HG03432 (cell line): ENCODE data around the gene SPEM1.

Experiments
- ATAC-seq: cut with Tn5 transposase; IDR thresholded peaks from one replicate; pipeline ENCODE4 v1.9.1; 2021; ENCODE audit warnings: mild to moderate bottlenecking, moderate library complexity; ENCODE audit not compliant: unreplicated experiment

Gene SPEM1

DNA sequence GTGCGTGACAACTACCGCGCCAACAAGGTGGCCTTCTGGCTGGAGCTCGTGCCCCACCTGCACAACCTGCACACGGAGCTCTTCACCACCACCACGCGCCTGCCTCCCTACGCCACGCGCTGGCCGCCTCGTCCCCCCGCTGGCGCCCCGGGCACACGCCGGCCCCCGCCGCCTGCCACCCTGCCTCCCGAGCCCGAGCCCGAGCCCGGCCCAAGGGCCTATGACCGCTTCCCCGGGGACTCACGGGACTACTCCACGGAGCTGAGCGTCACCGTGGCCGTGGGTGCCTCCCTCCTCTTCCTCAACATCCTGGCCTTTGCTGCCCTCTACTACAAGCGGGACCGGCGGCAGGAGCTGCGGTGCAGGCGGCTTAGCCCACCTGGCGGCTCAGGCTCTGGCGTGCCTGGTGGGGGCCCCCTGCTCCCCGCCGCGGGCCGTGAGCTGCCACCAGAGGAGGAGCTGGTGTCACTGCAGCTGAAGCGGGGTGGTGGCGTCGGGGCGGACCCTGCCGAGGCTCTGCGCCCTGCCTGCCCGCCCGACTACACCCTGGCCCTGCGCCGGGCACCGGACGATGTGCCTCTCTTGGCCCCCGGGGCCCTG is 3.0 kb upstream of the SPEM1 start:
- ATAC-seq: no peak

DNA sequence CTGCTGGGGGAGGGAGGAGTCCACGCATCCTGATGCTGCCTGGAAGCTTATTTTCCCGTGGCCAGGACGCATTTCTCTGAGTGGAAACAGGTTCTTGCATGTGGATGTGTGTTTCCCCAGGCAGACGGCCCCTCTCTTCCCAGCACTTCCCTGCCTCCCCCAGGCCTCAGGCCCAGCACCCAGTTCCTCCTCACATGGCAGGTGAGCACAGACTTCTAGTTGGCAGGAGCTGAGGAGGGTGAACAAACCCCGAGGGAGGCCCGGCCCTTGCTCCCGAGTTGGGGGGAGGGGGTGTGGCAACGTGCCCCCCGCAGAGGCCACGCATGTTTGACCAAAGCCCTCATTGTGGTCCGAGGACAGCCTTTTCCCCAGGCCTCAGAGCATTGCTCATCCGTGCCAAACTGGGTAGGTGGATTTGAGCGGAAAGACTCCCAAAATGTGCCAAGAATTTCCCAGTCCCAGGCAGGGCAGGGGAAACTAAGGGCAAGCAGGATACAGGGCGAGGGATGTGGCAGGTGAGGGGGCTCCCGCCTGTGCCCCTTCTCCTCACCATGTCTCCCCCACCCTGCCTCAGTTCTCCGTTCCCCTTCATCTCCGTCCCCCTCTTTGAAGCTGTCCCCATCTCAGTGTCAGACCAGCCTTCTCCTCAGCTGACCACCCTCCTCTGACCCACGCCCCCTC is 1.5 kb upstream of the SPEM1 start:
- ATAC-seq: no peak

DNA sequence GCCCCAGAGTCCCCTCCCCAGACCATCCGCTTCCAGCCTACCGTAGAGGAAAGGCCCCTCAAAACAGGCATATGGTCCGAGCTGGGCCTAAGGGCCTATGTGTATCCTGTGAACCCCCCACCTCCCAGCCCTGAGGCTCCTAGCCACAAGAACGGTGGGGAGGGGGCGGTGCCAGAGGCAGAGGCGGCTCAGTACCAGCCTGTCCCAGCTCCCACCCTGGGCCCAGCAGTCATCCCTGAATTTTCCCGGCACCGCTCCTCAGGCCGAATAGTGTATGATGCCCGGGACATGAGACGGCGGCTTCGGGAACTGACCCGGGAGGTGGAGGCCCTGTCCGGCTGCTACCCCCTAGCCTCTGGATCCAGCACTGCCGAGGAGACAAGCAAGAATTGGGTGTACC is 1.1 kb downstream of the SPEM1 start:
- ATAC-seq: no peak

DNA sequence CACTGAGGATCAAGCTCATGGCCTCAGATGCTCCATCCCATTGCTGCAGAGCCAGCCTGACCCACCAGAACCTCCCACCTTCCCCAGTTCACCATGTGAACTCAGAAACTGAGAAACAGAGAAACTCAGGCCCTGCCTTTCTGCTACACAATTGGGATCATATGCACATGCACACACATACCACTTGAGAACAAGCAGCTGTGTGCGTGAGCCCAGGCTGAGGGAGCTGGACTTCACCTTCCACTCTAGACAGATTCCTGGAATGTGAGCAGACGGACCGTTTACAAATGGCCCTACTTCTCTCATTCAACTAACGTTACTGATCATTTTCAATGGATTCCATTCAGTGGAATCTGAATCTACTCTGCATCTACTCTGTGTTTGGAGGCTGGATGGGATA is 3.6 kb downstream of the SPEM1 start:
- no peak for ATAC-seq

DNA sequence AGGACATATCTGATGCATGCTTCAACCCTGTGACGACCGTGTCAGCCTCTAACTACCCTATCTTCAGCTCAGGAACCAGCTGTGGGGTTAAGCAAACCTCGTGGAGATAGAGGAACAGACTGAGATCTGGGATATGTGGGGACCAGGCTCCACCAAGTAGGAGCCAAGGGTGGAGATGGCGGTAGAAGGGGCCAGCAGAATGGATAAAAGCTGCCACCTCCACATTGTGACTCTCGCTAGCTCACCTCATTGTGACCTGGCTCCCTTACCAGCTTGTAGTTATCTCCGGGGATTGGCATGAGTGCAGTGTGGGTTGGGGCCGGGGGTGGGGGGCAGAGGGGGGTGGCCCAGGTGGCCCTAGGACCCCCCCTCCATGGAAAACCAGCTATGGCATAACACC is 5.2 kb downstream of the SPEM1 start, which contains the start of gene SPEM2:
Gene SPEM2, plus strand, starts transcription at position 301 of the 400 bp plus-strand sequence. Its CDS starts 73 bp downstream, at position 374.
- no peak for ATAC-seq

DNA sequence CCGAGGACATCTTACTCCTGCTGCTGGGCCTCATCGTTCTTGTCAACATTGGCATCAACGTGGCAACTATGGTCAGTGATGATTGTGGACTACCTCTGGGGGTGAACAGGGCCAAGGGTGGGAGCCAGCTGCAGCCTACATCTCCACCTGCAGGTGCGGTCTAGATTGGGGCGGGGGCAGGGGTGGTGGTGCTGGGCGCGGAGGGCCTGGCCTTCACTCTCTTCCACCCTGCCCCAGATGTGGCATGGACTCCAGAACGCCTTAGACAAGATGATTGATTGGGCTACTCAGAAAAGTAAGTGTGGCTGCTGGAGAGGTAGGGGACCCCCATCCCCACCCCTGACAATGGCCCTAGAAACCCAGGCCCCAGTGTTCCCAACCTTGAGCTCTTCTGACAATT is 5.6 kb downstream of the SPEM1 start:
- no peak for ATAC-seq

DNA sequence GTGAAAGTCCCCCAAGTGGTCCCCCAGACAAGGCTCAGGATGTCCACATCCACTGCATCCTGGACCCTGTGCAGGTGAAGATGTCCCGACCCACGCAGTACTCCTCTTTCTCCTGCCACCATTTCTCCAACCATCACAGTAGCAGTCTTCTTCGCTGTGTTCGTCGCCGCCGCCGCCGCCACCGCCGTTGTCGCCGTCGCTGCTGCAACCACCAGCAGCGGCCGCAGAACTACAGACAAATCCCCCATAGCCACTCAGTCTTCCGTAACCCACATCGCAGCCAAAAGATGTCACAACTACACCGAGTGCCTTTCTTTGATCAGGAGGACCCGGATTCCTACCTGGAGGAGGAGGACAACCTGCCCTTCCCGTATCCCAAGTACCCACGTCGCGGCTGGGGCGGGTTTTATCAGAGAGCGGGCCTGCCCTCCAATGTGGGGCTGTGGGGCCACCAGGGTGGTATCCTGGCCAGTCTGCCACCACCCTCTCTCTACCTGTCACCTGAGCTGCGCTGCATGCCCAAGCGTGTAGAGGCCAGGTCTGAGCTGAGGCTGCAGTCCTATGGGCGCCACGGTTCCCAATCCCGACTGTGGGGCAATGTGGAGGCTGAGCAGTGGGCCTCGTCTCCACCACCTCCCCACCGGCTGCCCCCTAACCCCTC is 6.2 kb downstream of the SPEM1 start:
- no peak for ATAC-seq

DNA sequence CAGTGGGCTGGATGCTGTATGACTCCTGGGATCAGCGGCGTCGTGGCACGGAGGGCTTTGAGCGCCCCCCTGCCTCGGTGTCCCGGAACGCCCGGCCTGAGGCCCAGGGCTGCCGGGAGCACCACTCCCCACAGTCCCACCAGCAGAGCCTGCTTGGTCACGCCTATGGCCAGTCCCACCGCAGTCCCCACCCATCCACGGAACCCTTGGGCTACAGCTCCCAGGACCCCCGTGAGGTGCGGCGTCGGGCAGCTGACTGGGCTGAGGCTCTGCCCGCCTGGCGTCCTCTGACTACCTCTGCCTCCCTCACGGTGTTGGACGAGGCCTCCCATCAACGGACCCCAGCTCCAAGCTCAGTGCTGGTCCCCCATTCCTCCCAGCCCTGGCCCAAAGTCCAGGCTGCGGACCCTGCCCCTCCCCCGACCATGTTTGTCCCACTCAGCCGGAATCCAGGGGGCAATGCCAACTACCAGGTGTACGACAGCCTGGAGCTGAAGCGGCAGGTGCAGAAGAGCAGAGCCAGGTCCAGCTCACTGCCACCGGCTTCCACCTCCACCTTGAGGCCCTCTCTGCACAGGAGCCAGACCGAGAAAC is 6.9 kb downstream of the SPEM1 start:
- ATAC-seq: no peak

DNA sequence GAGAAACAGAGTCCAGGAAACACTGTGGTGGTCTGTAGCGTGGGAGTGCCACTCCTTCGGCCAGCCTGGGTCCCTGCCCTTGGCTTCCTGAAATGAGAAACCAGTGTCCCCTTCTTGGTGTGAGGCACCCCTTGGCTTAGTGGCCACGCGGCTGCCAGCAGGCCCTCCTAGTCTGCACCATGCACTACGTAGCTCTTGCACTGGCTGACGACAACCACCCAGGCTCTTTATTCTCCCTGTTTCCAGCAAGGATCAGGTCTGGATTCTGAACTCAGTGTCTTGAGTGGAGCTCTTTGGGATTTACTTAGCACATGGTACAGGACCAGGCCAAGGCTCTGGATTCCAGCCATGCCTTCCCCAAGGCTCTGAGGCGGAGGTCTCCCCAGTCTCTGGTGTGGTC is 7.4 kb downstream of the SPEM1 start:
- ATAC-seq: no peak

DNA sequence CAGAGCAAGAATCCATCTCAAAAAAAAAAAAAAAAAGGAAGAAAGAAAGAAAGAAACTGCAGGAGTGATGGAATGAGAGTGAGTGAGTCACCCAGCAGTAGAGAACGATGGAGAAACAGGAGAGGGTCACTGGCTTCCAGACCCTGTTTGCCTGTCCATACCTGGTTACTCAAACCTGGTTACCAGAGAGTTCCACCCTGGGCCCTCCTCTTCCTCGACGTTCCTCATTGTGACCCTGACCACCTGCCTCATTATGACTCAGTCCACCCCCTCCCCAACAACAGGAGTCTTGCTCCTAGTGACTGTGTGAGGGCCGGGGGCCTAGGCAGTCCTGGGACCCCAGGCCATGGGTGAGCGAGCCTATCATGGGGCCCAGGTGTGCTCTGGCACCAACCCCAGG is 8.4 kb downstream of the SPEM1 start, which contains the start of gene SPEM3:
Gene SPEM3, plus strand, starts transcription at position 301 of the 400 bp plus-strand sequence. Its CDS starts 46 bp downstream, at position 347.
- ATAC-seq: no peak

DNA sequence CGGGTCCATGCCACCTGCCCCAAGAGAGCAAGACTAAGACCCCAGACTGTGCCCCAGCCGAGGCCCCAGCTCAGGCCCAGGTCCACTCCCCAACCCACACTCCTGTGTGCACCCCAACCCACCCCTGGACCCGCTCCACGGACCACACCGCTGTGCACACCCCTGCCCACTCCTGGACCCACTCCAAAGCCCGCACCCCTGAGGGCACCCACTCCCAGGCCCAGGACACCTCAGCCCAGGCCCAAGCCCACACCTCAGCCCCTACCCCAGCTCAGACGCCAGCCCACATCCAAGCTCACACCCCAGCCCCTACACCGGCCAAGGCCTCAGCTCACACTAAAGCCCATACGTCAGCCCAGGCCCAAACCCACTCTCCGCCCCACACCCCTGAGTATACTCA is 9.6 kb downstream of the SPEM1 start:
- ATAC-seq: no peak

DNA sequence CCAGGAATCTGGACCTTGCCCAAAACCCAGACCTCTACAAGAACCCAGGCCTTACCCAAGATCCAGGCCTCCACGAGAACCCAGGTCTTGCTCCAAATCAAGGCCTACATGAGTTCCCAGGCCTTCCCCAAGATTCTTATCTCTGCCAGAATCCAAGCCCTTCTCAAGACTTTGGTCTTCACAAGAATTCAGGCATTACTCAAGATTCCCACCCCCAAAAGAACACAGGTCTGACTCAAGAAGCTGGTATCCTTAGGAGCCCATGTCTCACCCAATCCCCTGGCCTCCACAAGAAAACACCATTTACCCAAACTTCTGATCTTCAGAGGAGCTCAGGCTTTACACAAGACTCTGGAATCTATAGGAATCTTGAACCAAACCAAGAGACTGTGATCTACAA is 11.1 kb downstream of the SPEM1 start:
- ATAC-seq: no peak

DNA sequence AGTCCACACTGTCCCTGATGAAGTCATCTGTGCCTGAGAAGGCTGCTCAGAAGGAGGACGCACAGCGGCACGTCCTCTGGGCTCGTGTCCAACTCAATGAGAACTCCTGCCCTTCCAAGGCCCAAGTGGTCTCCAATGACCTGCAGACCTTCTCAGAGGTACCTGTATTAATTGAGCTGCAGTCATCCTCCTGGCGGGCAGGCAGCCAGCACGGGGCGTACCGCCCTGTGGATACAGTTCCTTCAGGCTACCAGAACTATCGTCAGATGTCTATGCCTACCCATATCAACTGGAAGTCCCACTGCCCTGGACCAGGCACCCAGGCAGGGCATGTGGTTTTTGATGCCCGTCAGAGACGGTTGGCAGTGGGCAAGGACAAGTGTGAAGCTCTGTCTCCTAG is 12.2 kb downstream of the SPEM1 start:
- ATAC-seq: no peak

DNA sequence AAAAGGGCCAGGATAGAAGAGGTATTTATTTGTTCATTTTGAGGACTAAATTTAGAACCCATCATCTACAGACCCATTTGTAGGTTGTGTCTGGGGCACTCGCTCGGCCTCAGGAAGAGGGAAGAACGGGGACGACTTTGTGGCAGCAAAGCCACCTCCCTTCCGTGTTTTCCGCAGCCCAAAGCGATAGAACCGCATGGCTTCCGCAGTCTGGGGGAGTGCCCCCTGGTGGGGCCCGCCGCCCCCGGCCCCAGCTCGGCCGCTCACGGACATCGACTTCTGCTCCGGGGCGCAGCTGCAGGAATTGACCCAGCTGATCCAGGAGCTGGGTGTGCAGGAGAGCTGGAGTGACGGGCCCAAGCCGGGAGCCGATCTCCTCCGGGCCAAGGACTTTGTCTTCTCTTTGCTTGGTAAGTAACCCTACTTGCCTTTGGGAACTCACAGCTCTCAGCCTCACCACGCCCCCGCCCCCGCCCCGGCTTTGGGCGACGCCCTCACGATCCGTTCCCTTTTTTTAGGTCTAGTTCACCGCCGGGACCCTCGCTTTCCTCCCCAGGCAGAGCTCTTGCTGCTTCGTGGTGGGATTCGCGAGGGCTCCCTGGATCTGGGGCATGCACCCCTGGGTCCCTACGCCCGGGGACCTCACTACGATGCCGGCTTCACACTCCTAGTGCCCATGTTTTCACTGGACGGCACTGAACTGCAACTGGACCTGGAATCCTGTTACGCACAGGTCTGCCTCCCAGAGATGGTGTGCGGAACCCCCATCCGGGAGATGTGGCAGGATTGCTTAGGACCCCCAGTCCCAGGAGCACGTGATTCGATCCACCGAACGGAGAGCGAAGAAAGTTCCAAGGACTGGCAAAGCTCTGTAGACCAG is 15.8 kb downstream of the SPEM1 start:
- peak; percentile 23 for ATAC-seq

DNA sequence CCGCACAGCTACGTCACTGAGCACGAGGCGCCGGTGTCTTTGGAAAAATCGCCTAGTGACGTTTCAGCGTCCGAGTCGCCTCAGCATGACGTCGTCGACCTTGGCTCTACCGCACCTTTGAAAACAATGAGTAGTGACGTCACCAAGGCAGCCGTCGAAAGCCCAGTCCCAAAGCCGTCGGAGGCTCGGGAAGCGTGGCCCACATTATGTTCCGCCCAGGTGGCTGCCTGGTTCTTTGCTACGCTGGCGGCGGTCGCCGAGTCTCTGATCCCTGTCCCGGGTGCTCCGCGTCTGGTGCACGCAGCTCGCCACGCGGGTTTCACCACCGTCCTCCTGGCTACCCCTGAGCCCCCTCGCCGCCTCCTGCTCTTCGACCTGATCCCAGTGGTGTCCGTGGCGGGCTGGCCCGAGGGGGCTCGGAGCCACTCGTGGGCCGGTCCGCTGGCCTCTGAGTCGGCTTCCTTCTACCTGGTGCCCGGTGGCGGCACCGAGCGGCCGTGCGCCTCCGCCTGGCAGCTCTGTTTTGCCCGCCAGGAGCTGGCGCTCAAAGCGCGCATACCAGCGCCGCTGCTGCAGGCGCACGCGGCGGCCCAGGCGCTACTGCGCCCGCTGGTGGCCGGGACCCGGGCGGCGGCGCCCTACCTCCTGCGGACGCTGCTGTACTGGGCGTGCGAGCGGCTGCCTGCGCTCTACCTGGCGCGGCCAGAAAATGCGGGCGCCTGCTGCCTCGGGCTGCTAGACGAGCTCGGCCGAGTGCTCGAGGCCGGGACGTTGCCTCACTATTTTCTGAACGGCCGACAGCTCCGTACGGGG is 16.6 kb downstream of the SPEM1 start:
- no peak for ATAC-seq

DNA sequence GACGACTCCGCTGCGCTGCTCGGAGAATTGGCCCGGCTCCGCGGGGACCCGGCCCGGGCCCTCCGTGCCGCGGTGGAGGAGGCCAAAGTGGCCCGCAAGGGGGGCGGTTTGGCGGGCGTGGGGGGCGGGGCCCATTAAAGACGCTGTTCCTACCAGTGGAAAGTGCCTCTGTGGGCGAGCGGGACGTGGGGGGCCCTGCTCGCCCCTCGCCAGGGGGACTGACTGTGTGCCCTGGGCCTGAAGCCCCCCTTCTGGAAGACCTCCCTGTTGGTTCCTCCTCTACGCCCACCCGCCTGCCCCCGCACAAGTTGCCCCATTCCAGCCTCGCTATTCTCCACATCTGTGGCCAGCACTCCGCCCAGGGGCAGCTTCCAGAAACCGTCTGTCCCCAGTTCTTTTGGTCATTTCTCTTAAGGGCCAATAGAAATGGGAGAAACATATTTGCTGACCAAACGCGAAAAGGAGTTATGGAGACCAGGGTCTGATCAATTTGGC is 17.3 kb downstream of the SPEM1 start:
- ATAC-seq: no peak

DNA sequence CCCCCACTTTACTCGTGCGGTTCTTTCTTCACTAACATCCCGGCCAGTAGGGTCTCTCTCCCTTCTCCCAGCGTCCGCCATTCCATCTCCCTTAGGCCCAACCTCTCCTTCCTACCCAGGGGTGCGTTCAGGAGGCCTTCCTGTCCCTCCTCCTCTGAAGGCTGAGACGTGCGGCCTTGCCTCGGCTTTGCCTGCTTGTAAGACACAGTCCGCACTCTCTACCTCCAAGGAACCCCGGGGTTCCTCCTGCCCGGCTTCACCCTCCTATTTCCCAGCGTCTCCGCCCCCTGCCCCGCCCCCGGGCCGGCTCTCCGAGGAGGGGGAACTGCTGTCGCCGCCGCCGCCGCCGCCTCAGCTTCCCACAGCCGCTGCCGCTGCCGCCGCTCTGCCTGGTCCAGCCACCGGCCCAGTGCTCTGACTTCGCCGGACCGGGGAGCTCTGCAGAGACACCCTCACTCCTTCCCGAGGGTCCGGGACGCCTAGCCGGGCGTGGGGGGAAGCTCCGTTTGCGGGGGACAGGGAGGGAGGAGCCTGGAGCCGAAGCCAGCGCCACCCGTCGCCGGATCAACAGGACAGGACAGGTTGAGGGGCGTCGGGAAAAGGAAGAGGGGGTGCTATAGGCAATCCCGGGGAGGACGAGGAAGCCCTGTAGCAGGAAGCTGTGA is 18.0 kb downstream of the SPEM1 start:
- ATAC-seq: no peak

DNA sequence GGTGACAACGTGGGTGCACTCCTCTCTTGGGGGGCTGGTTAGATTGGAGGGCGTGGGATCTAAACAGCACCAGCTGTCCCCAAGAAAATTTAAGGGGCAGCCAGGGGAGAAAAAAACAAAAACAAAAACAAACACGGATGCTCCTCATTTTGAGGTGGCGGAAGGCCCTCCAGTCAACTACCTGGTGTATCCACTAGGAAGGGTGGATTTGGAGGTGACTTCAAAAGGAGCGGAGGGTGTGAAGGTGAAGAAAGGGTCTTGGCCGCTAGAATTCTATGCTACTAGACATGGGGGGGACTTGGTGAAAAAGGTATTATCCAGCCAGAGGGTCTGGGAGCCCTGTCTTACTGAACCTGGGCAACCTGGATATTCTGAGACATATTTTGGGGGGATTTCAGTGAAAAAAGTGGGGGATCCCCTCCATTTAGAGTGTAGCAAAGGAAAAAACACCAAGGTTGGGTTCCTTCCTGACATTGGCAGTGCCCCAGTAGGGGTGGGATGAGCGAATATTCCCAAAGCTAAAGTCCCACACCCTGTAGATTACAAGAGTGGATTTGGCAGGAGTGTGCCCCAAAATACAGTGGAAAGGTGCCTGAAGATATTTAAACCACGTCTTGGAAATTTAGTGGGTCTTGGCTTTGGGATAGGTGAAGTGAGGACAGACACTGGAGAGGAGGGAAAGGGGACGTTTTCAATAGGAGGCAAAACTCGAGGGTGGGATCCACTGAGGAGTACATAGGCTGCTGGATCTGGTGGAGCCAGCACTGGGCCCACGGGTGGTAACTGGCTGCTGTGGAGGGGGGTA is 18.7 kb downstream of the SPEM1 start:
- no peak for ATAC-seq
